HepG2 (cell line): ENCODE results near the gene NCOA3. TPM values are rescaled to one million over a fixed set of nuclear protein-coding genes. Genes with fewer than 3 reads are reported as not detected.

Experiments used
- ATAC-seq: fragments of 200-7000 bp; cut with Tn5 transposase; 3 replicates; pipeline ENCODE4 v1.9.1; 2020; ENCODE audit warnings: mild to moderate bottlenecking, moderate library complexity
- BruUV-seq: library from RNA; stranded (reverse); fragments of 400-500 nt; replicated peaks from 2 replicates; lab custom pipeline; 2021; lab: Mats Ljungman, UMichigan
- CTCF ChIA-PET: fragments of 300-600 bp; formaldehyde crosslinking; extraction: SDS; loops from one replicate; lab custom pipeline; 2021; ENCODE audit warnings: low total read pairs, inconsistent platforms, low intra/inter-chr PET ratio; lab: Yijun Ruan, JAX
- POLR2A ChIA-PET: fragments of 350-600 bp; sonication (Branson Sonifier 250); formaldehyde crosslinking; loops from one replicate; lab custom pipeline; 2020; ENCODE audit warnings: antibody characterized with exemption, inconsistent platforms; lab: Yijun Ruan, JAX
- DNase-seq: peaks from one replicate; pipeline ENCODE4 v3.0.0-alpha.2; 2015; ENCODE audit warnings: low spot score
- FAIRE-seq: peaks from 3 replicates; lab custom pipeline; 2011; peaks lifted over from hg19 to GRCh38; lab: Jason Lieb, UNC
- H2AFZ ChIP-seq: one replicate; pipeline ENCODE4 v1.6.1; 2011; ENCODE audit warnings: low read length, inconsistent platforms
- H3K27ac ChIP-seq: fragments of 300-600 bp; 3 replicates; pipeline ENCODE4 v1.8.0; 2011; ENCODE audit warnings: mixed run types, mild to moderate bottlenecking, mixed read lengths, low read length, inconsistent platforms; ENCODE audit not compliant: insufficient read depth; ENCODE audit errors: extremely low read length
- H3K27me3 ChIP-seq, 2 experiments: fragments of 200-600 bp in 1 of 2; 2 replicates in 1 of 2; 3 replicates in 1 of 2; pipeline versions ENCODE4 v1.6.0 to v1.8.0; 2011; ENCODE audit warnings: low read length in 2 of 2, mild to moderate bottlenecking in 2 of 2, moderate library complexity in 2 of 2, inconsistent platforms in 1 of 2; ENCODE audit not compliant: insufficient read depth in 2 of 2, control insufficient read depth in 1 of 2
- H3K36me3 ChIP-seq, 2 experiments: fragments of 200-600 bp in 1 of 2; replicated peaks in 1 of 2; 2 replicates in 1 of 2; 3 replicates in 1 of 2; pipeline versions ENCODE4 v1.5.1 to v1.8.0; 2011; ENCODE audit warnings: low read length in 2 of 2, inconsistent platforms in 1 of 2; ENCODE audit not compliant: insufficient read depth in 2 of 2, control insufficient read depth in 1 of 2
- H3K4me1 ChIP-seq: 2 replicates; pipeline ENCODE4 v1.5.1; 2012; ENCODE audit warnings: low read length, inconsistent platforms; ENCODE audit not compliant: insufficient read depth
- H3K4me2 ChIP-seq: 2 replicates; pipeline ENCODE4 v1.6.0; 2011; ENCODE audit warnings: low read depth, low read length, inconsistent platforms
- H3K4me3 ChIP-seq, 3 experiments: fragments of 200-600 bp in 1 of 3; sonication (generic), shearing (Covaris generic) in 1 of 3; replicated peaks in 1 of 3; 2 replicates each; pipeline ENCODE4 v1.5.1; 2011 to 2016; ENCODE audit warnings: low read length in 3 of 3, inconsistent platforms in 2 of 3, low read depth in 2 of 3, mild to moderate bottlenecking in 2 of 3, control low read depth in 1 of 3, mixed read lengths in 1 of 3; ENCODE audit not compliant: insufficient read depth in 1 of 3
- H3K79me2 ChIP-seq: one replicate; pipeline ENCODE4 v1.6.1; 2011; ENCODE audit warnings: low read length, inconsistent platforms; ENCODE audit not compliant: insufficient read depth
- H3K9ac ChIP-seq: 2 replicates; pipeline ENCODE4 v1.6.0; 2011; ENCODE audit warnings: mild to moderate bottlenecking, low read depth, low read length, inconsistent platforms; ENCODE audit not compliant: insufficient read depth
- H3K9me3 ChIP-seq: 2 replicates; pipeline ENCODE4 v1.5.1; 2012; ENCODE audit warnings: mild to moderate bottlenecking, low read length
- H4K20me1 ChIP-seq: 2 replicates; pipeline ENCODE4 v1.6.0; 2011; ENCODE audit warnings: inconsistent platforms, mild to moderate bottlenecking, low read length, moderate library complexity; ENCODE audit not compliant: insufficient read depth
- CREM ChIP-seq, 2 experiments: sonication (generic) in 1 of 2; formaldehyde crosslinking in 1 of 2; IDR thresholded peaks; 2 replicates each; pipeline versions ENCODE4 v1.4.0 to v1.6.1; 2016 to 2020; ENCODE audit warnings: antibody characterized with exemption in 1 of 2, mild to moderate bottlenecking in 1 of 2, missing genetic modification reagents in 1 of 2
- GZF1 ChIP-seq: sonication (generic); formaldehyde crosslinking; IDR thresholded peaks from 2 replicates; pipeline ENCODE4 v1.5.1; 2020; ENCODE audit warnings: mild to moderate bottlenecking, missing genetic modification reagents
- HNF4G ChIP-seq, 2 experiments: sonication (generic) in 1 of 2; formaldehyde crosslinking in 1 of 2; IDR thresholded peaks; 2 replicates each; pipeline versions ENCODE4 v1.4.0 to v1.6.1; 2011 to 2020; ENCODE audit warnings: borderline replicate concordance in 2 of 2, low read depth in 2 of 2, mild to moderate bottlenecking in 2 of 2, low read length in 1 of 2, missing genetic modification reagents in 1 of 2, moderate library complexity in 1 of 2
- PRPF4 ChIP-seq: fragments of 200-400 bp; formaldehyde crosslinking; IDR thresholded peaks from 2 replicates; pipeline ENCODE4 v1.6.1; 2016; ENCODE audit warnings: low read length, low read depth; ENCODE audit not compliant: poor library complexity, severe bottlenecking
- RAD21 ChIP-seq: fragments of 450-650 bp; formaldehyde crosslinking; IDR thresholded peaks from 2 replicates; pipeline ENCODE4 v1.5.0; 2020; ENCODE audit warnings: mild to moderate bottlenecking
- REL ChIP-seq: sonication (generic); formaldehyde crosslinking; conservative IDR thresholded peaks from 2 replicates; pipeline ENCODE4 v1.8.0; 2022; ENCODE audit warnings: mild to moderate bottlenecking, missing genetic modification reagents, moderate library complexity
- RXRB ChIP-seq: IDR thresholded peaks from 2 replicates; pipeline ENCODE4 v1.6.1; 2016; ENCODE audit warnings: borderline replicate concordance, missing genetic modification reagents, missing compliant biosample characterization
- SALL1 ChIP-seq: sonication (generic); formaldehyde crosslinking; IDR thresholded peaks from 2 replicates; pipeline ENCODE4 v1.8.0; 2022; ENCODE audit warnings: mild to moderate bottlenecking, missing genetic modification reagents
- SAP130 ChIP-seq: IDR thresholded peaks from 2 replicates; pipeline ENCODE4 v1.6.1; 2016; ENCODE audit warnings: low read depth
- STAG1 ChIP-seq: sonication (generic); formaldehyde crosslinking; IDR thresholded peaks from 2 replicates; pipeline ENCODE4 v1.4.0; 2020; ENCODE audit warnings: missing genetic modification reagents
- ZBTB38 ChIP-seq: sonication (generic); formaldehyde crosslinking; IDR thresholded peaks from 2 replicates; pipeline ENCODE4 v1.5.1; 2020; ENCODE audit warnings: mild to moderate bottlenecking, missing genetic modification reagents
- ZFAT ChIP-seq: sonication (generic); formaldehyde crosslinking; conservative IDR thresholded peaks from 2 replicates; pipeline ENCODE4 v1.8.1; 2023; ENCODE audit warnings: missing genetic modification reagents, inconsistent platforms
- ZFP90 ChIP-seq: sonication (generic); formaldehyde crosslinking; IDR thresholded peaks from 2 replicates; pipeline ENCODE4 v1.8.0; 2022; ENCODE audit warnings: missing genetic modification reagents, mild to moderate bottlenecking, inconsistent platforms, borderline replicate concordance
- ZMAT5 ChIP-seq: sonication (generic); formaldehyde crosslinking; IDR thresholded peaks from 2 replicates; pipeline ENCODE4 v1.5.0; 2020; ENCODE audit warnings: mild to moderate bottlenecking, low read depth, missing genetic modification reagents, borderline replicate concordance
- ZNF33A ChIP-seq: sonication (generic); formaldehyde crosslinking; IDR thresholded peaks from 2 replicates; pipeline ENCODE4 v1.5.1; 2020; ENCODE audit warnings: missing genetic modification reagents, mild to moderate bottlenecking, moderate library complexity, borderline replicate concordance
- ZNF556 ChIP-seq: sonication (generic); formaldehyde crosslinking; IDR thresholded peaks from 2 replicates; pipeline ENCODE4 v1.4.0; 2020; ENCODE audit warnings: mild to moderate bottlenecking, missing genetic modification reagents, borderline replicate concordance
- WGBS: methylation state at CpG from one replicate; pipeline ENCODE4 v1.1.6; 2017; ENCODE audit warnings: low lambda C conversion rate; 5-methylcytosine and 5-hydroxymethylcytosine counted together
- in situ Hi-C: cut with HindIII; loops from 2 replicates; pipeline ENCODE4 v1.10.0; 2017; ENCODE audit warnings: low pct_unique_long_range_greater_than_20kb; ENCODE audit not compliant: extremely low pct_ligation_motif_present
- intact Hi-C: fragments of 100-400 bp; cut with micrococcal nuclease; formaldehyde crosslinking; loops from one replicate; pipeline ENCODE4 v1.10.0; 2022; ENCODE audit not compliant: unreplicated experiment
- polyA plus RNA-seq, 8 experiments: library from polyadenylated mRNA; depleted of rRNA in 3 of 8; stranded (reverse) in 7 of 8; unstranded in 1 of 8; fragments of >200 nt; fragmentation: Illumina TruSeq in 4 of 8; extraction: Trizol in 4 of 8; gene quantifications; 2 replicates each; pipeline versions ENCODE4 v1.2.1 to v1.2.3, GENCODE V29; 2011 to 2016; ENCODE audit warnings: low read depth in 4 of 8, missing spikeins in 1 of 8, mixed read lengths in 1 of 8; ENCODE audit not compliant: insufficient read depth in 1 of 8
- total RNA-seq, 5 experiments: library from RNA; depleted of rRNA; stranded (reverse); fragments of >200 nt; fragmentation: Illumina TruSeq; extraction: Trizol; gene quantifications; 2 replicates each; pipeline ENCODE4 v1.2.3, GENCODE V29; 2016; ENCODE audit warnings: low read depth in 1 of 5

NCOA3 gene
- total and polyA plus RNA-seq, 2 of the 13 experiments (the other 11 are each of a cell fraction or from before 2014, with no cell fraction given) = 35.0 to 56.8 TPM

DNA sequence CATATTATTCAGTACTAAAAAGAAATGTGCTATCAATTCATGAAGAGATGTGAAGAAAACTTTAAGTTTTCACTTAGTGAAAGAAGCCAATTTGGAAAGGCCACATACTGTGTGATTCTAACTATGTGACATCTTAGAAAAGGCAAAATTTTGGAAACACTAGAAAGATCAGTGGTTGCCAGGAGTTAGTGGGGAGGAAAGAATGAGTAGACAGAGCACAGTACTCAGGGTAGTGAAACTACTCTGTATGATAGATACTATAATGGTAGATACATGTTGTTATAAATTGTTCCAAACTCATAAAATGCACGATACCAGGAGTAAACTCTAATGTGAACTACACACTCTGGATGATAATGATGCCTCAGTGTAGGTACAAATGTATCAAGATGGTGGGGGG, 14.2 kb downstream of the NCOA3 start:
- ChIA-PET POLR2A (interaction anchor here (5.5 kb wide), 1 partner anchor 13 kb away, joined by 39 read pairs; the partner anchor contains the start of gene NCOA3), CTCF (no interaction called here)
- Histone ChIP-seq H3K4me1 (peaks cover 38% of the 10 kb centered on the region), H3K27ac (no peak overlapping the region), H3K4me2 (no peak overlapping the region), H3K9me3 (no peaks in the 10 kb centered on the region), H3K9ac (no peak overlapping the region), H3K36me3 (peaks cover 7 to 10% of the 10 kb centered on the region in 2 experiments; a peak in 4 of 5 replicates), H4K20me1 (0 out of 2 replicates have a peak, but pooled peaks cover 6% of the 10 kb centered on the region), H3K4me3 (no peak overlapping the region), H2AFZ (no peak overlapping the region), H3K79me2 (peaks cover 96% of the 10 kb centered on the region), H3K27me3 (no peaks in the 10 kb centered on the region)
- TF ChIP-seq ZMAT5 (CRISPR knock-in tag) (no peak), ZNF33A (CRISPR knock-in tag) (peak; percentile 3; the same call in 1 of the 2 replicates)
- no TSS peak for BruUV-seq
- 100% methylated on average over 1 of the region's 1 CpG for WGBS
- intact Hi-C loops = no loop called here
- in situ Hi-C loops = loop anchor here (5.0 kb wide), 1 partner anchor 106 kb away; no protein-coding TSS in a partner anchor
- ATAC-seq (no peak), FAIRE-seq (no peak), DNase-seq (no peak)

DNA sequence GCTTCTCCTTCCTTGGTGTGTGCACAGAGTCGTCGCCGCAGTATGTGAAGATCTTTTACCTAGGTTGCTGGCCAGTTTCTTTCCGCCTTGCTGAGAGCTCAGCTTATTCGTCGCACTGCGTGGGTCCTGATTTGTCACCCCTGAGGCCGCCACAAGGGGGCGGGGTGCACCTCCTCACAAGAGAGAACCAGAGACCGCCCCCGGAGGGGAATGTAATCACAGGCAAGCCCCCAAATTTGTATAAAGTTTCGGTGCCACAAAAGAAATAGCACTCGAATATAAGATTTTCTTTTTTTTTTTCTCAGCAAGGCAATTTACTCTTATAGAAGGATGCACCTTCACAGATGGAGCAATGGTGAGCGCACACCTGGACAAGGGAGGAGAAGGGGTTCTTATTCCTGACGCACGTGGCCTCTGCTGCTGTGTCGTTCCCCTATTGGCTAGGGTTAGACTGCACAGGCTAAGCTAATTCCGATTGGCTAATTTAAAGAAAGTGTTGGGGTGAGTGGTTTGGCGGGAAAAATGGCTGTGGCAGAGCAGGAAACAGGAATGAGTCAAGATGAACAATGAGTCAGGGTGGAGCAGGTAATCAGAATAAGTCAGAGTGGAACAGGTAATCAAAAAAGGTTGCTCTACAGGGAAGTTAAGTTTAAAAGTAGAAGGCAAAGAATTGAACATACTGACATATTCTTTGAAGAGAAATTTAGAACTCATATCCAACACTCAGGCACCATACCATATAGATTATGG, 19.5 kb downstream of the NCOA3 start:
- POLR2A ChIA-PET = interaction anchor here (0.6 kb wide), 2 partner anchors 10 to 101 kb away, joined by 3 to 6 read pairs; no protein-coding TSS in a partner anchor
- Histone ChIP-seq H2AFZ (no peak overlapping the region), H3K27me3 (no peaks in the 10 kb centered on the region), H3K27ac (no peak overlapping the region), H3K9ac (no peak overlapping the region), H3K9me3 (no peaks in the 10 kb centered on the region), H3K36me3 (peaks cover 12 to 22% of the 10 kb centered on the region in 2 experiments; a peak in 4 of 5 replicates), H4K20me1 (peaks cover 9% of the 10 kb centered on the region; the same call in 1 of the 2 replicates), H3K79me2 (peaks cover 81% of the 10 kb centered on the region), H3K4me3 (no peak overlapping the region), H3K4me2 (no peak overlapping the region), H3K4me1 (0 out of 2 replicates have a peak, but pooled peaks cover 7% of the 10 kb centered on the region)
- in situ Hi-C loops (no loop called here), intact Hi-C loops (loop anchor here (5.0 kb wide), 1 partner anchor 101 kb away; no protein-coding TSS in a partner anchor)
- WGBS = 92% methylated on average over 19 of the region's 19 CpGs
- ATAC-seq (peak; percentile 67), DNase-seq (no peak), FAIRE-seq (no peak)
- CTCF ChIA-PET = interaction anchor here (2.0 kb wide), 1 partner anchor 100 kb away, joined by 11 read pairs; no protein-coding TSS in a partner anchor
- BruUV-seq = TSS peak; percentile 40
- TF ChIP-seq ZNF556 (CRISPR knock-in tag) (no peak), RAD21 (CRISPR knock-in tag) (peak; percentile 62), STAG1 (CRISPR knock-in tag) (peak; percentile 65), ZFAT (CRISPR knock-in tag) (no peak), PRPF4 (peak; percentile 27), CREM (IDR thresholded peaks at IDR 0.05) (0 out of 2 replicates have a peak, but pooled peaks have one; percentile 3), CREM (CRISPR knock-in tag; IDR thresholded peaks at IDR 0.05) (no peak), ZFP90 (CRISPR knock-in tag) (no peak), RXRB (CRISPR knock-in tag) (0 out of 2 replicates have a peak, but pooled peaks have one; percentile 10), HNF4G (IDR thresholded peaks at IDR 0.05; ENCODE audit: borderline replicate concordance, low read depth, low read length) (no peak), HNF4G (CRISPR knock-in tag; IDR thresholded peaks at IDR 0.05; ENCODE audit: borderline replicate concordance, low read depth) (peak; percentile 17; the same call in 1 of the 2 replicates), SAP130 (CRISPR knock-in tag) (0 out of 2 replicates have a peak, but pooled peaks have one; percentile 20), SALL1 (0 out of 2 replicates have a peak, but pooled peaks have one; percentile 29), ZBTB38 (CRISPR knock-in tag) (peak; percentile 96), REL (0 out of 2 replicates have a peak, but pooled peaks have one; percentile 37), GZF1 (CRISPR knock-in tag) (no peak)
